Body of pancreas (tissue), 4 donors: Measurements from ENCODE around the gene ADD1.

Experiments
- CTCF ChIP-seq, 7 experiments: fragments of 450-650 bp in 4 of 7; fragments of 200-600 bp in 3 of 7; sonication (generic) in 3 of 7; IDR thresholded peaks; one replicate each; pipeline ENCODE4 v1.5.1; 2016 to 2019; ENCODE audit warnings: antibody characterized with exemption in 7 of 7
- POLR2A ChIP-seq, 3 donors: fragments of 450-650 bp; IDR thresholded peaks; one replicate each; pipeline ENCODE4 v1.6.1; 2016; ENCODE audit warnings: antibody characterized with exemption in 3 of 3, mild to moderate bottlenecking in 2 of 3

DNA sequence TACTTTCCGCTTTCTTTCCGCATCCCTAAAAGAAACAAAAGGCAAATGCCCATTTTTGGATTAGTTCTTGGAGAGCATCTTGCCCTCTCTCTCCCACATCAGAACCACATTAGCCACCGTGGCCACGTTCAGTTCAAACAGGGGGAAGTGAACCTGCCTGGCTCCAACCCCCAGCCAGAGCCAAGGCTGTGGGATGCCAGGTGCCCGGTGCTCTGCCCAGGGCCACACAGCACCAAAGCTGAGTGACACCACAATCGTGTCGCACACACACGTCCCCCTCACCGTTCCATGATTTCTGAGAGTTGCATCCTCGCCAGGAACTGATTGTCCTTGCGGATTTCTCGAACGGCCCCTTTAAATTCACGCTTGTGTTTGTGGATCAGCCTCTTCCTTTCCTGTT, 95.3 kb downstream of the ADD1 start:
- no peak for TF ChIP-seq CTCF (IDR thresholded peaks at IDR 0.05)
- no peak for TF ChIP-seq POLR2A (IDR thresholded peaks at IDR 0.05)
